Embryonic facial prominence (tissue), 1 donor: ENCODE results near the gene MED13L.

ENCODE experiments used
- DNase-seq: peaks from one replicate; pipeline ENCODE4 v3.0.0-alpha.2; 2016; ENCODE audit errors: extremely low spot score

The MED13L gene

GRCh38 chr12:116277467-116278278 is at the start of gene MED13L:
TSS of gene MED13L (minus strand) at chr12:116277693. CDS start at chr12:116277131, 562 bp downstream.
- peak; percentile 80 for DNase-seq

- no peak for DNase-seq
These were observed 47.8 kb upstream of the MED13L start for GRCh38 chr12:116325336-116325664.

GRCh38 chr12:116324654-116325335 is 47.3 kb upstream of the MED13L start:
- no peak for DNase-seq

GRCh38 chr12:116323406-116324386 is 46.2 kb upstream of the MED13L start:
- DNase-seq = no peak

- no peak for DNase-seq
These were observed 44.4 kb upstream of the MED13L start for GRCh38 chr12:116321913-116322312.

GRCh38 chr12:116320791-116321217 is 43.3 kb upstream of the MED13L start:
- DNase-seq = no peak

GRCh38 chr12:116319898-116320621 is 42.6 kb upstream of the MED13L start:
- DNase-seq = peak; percentile 86

- peak; percentile 43 for DNase-seq
These were observed 41.9 kb upstream of the MED13L start for GRCh38 chr12:116319233-116319897.

GRCh38 chr12:116318576-116319232 is 41.2 kb upstream of the MED13L start:
- DNase-seq = peak; percentile 77

- no peak for DNase-seq
These were observed 40.6 kb upstream of the MED13L start for GRCh38 chr12:116317986-116318575.

GRCh38 chr12:116317139-116317538 is 39.6 kb upstream of the MED13L start:
- DNase-seq = no peak

GRCh38 chr12:116314477-116314876 is 37.0 kb upstream of the MED13L start:
- DNase-seq = no peak

- no peak for DNase-seq
These were observed 35.9 kb upstream of the MED13L start for GRCh38 chr12:116313194-116313927.

GRCh38 chr12:116310082-116310481 is 32.6 kb upstream of the MED13L start:
- DNase-seq = no peak

GRCh38 chr12:116309343-116309742 is 31.9 kb upstream of the MED13L start:
- DNase-seq = no peak

GRCh38 chr12:116308647-116309046 is 31.2 kb upstream of the MED13L start:
- no peak for DNase-seq

GRCh38 chr12:116306968-116307367 is 29.5 kb upstream of the MED13L start:
- no peak for DNase-seq

- DNase-seq = no peak
These were observed 29.0 kb upstream of the MED13L start for GRCh38 chr12:116306506-116306905.

GRCh38 chr12:116304621-116305020 is 27.1 kb upstream of the MED13L start:
- DNase-seq = no peak
